Inferior parietal cortex (tissue), 1 donor: Measurements from ENCODE around the gene MDFI.

ENCODE experiments used
- DNase-seq: peaks from one replicate; pipeline ENCODE4 v3.0.0-alpha.2; 2016; ENCODE audit errors: extremely low spot score

Gene MDFI

GRCh38 chr6:41634657-41635056 lies 3.6 kb upstream of the MDFI start:
- no peak for DNase-seq

GRCh38 chr6:41635365-41635764 lies 2.9 kb upstream of the MDFI start:
- DNase-seq, result no peak

- no peak for DNase-seq
Observed at GRCh38 chr6:41636833-41637193, 1.5 kb upstream of the MDFI start.

GRCh38 chr6:41637194-41638001 lies 870 bp upstream of the MDFI start:
- no peak for DNase-seq

- no peak for DNase-seq
Observed at GRCh38 chr6:41638935-41639808, 904 bp downstream of the MDFI start.

- no peak for DNase-seq
Observed at GRCh38 chr6:41639809-41640371, 1.6 kb downstream of the MDFI start.

- no peak for DNase-seq
Observed at GRCh38 chr6:41640426-41640825, 2.2 kb downstream of the MDFI start.

- no peak for DNase-seq
Observed at GRCh38 chr6:41641352-41641925, 3.2 kb downstream of the MDFI start.

GRCh38 chr6:41642090-41642959 lies 4.1 kb downstream of the MDFI start:
- DNase-seq, result no peak

- DNase-seq, result no peak
Observed at GRCh38 chr6:41642960-41643898, 5.0 kb downstream of the MDFI start.

- no peak for DNase-seq
Observed at GRCh38 chr6:41643899-41644269, 5.6 kb downstream of the MDFI start.

- no peak for DNase-seq
Observed at GRCh38 chr6:41644297-41644879, 6.1 kb downstream of the MDFI start.

- DNase-seq, result no peak
Observed at GRCh38 chr6:41645007-41645618, 6.8 kb downstream of the MDFI start.

GRCh38 chr6:41646026-41646795 lies 7.9 kb downstream of the MDFI start:
- no peak for DNase-seq

- DNase-seq, result no peak
Observed at GRCh38 chr6:41647061-41647511, 8.8 kb downstream of the MDFI start.

- DNase-seq, result no peak
Observed at GRCh38 chr6:41648070-41648585, 9.9 kb downstream of the MDFI start.

GRCh38 chr6:41648921-41649320 lies 10.7 kb downstream of the MDFI start:
- no peak for DNase-seq

- no peak for DNase-seq
Observed at GRCh38 chr6:41649596-41649995, 11.3 kb downstream of the MDFI start.
